GM23338 (cell line): ENCODE measurements around the gene MANSC1. TPM values are rescaled to one million over a fixed set of nuclear protein-coding genes. Genes with fewer than 3 reads are reported as not detected.
A peak's percentile ranks its signal among the peaks of the same experiment; 100 is the strongest.

Experiments
- ATAC-seq: fragments of 200-7000 bp; cut with Tn5 transposase; 3 replicates; pipeline ENCODE4 v1.9.1; 2020
- DNase-seq: peaks from one replicate; pipeline ENCODE4 v3.0.0-alpha.2; 2015; ENCODE audit warnings: low spot score
- H2AFZ ChIP-seq: fragments of 200-600 bp; sonication (generic); 2 replicates; pipeline ENCODE4 v1.8.0; 2016; ENCODE audit warnings: antibody characterized with exemption, mild to moderate bottlenecking, moderate library complexity
- H3F3A ChIP-seq: fragments of 200-600 bp; sonication (generic); replicated peaks from 2 replicates; pipeline ENCODE4 v1.8.0; 2017; ENCODE audit warnings: antibody characterized with exemption, mixed run types, low read depth
- H3K27ac ChIP-seq: fragments of 200-600 bp; sonication (generic); 2 replicates; pipeline ENCODE4 v1.6.1; 2016; ENCODE audit warnings: low read depth
- H3K27me3 ChIP-seq: fragments of 200-600 bp; sonication (generic); 2 replicates; pipeline ENCODE4 v1.8.0; 2016; ENCODE audit warnings: mild to moderate bottlenecking, mixed run types, moderate library complexity; ENCODE audit not compliant: insufficient read depth
- H3K36me3 ChIP-seq: fragments of 200-600 bp; sonication (generic); 2 replicates; pipeline ENCODE4 v1.8.0; 2016; ENCODE audit warnings: mild to moderate bottlenecking; ENCODE audit not compliant: insufficient read depth
- H3K4me1 ChIP-seq: fragments of 200-600 bp; sonication (generic); 2 replicates; pipeline ENCODE4 v1.8.0; 2016; ENCODE audit warnings: mild to moderate bottlenecking, moderate library complexity; ENCODE audit not compliant: insufficient read depth
- H3K4me2 ChIP-seq: fragments of 200-600 bp; sonication (generic); 2 replicates; pipeline ENCODE4 v1.7.1; 2017; ENCODE audit warnings: mixed run types
- H3K4me3 ChIP-seq: fragments of 200-600 bp; sonication (generic); 2 replicates; pipeline ENCODE4 v1.6.1; 2016; ENCODE audit warnings: mixed run types
- H3K79me2 ChIP-seq: fragments of 200-600 bp; sonication (generic); replicated peaks from 2 replicates; pipeline ENCODE4 v1.8.0; 2017; ENCODE audit warnings: mild to moderate bottlenecking; ENCODE audit not compliant: insufficient read depth
- H3K9me2 ChIP-seq: fragments of 200-600 bp; sonication (generic); 2 replicates; pipeline ENCODE4 v1.8.0; 2017; ENCODE audit not compliant: insufficient read depth
- H4K20me1 ChIP-seq: fragments of 200-600 bp; sonication (generic); replicated peaks from 2 replicates; pipeline ENCODE4 v1.8.0; 2017; ENCODE audit warnings: mild to moderate bottlenecking; ENCODE audit not compliant: insufficient read depth
- H3K27ac Mint-ChIP-seq: 2 replicates; pipeline ENCODE4 v1.8.0; 2020; ENCODE audit warnings: inconsistent platforms, mild to moderate bottlenecking, moderate library complexity, mixed read lengths
- H3K27me3 Mint-ChIP-seq: 3 replicates; pipeline ENCODE4 v1.8.0; 2022; ENCODE audit warnings: low read depth, mild to moderate bottlenecking, moderate library complexity, mixed read lengths, inconsistent platforms; ENCODE audit not compliant: insufficient read depth, poor library complexity
- H3K36me3 Mint-ChIP-seq: 3 replicates; pipeline ENCODE4 v1.8.0; 2021; ENCODE audit warnings: low read depth, mild to moderate bottlenecking, inconsistent platforms, moderate library complexity, mixed read lengths
- H3K4me1 Mint-ChIP-seq: 3 replicates; pipeline ENCODE4 v1.8.0; 2020; ENCODE audit warnings: mild to moderate bottlenecking, inconsistent platforms, mixed read lengths
- H3K4me3 Mint-ChIP-seq: 3 replicates; pipeline ENCODE4 v1.8.0; 2021; ENCODE audit warnings: moderate library complexity, mild to moderate bottlenecking, inconsistent platforms, mixed read lengths
- H3K9me3 Mint-ChIP-seq: 3 replicates; pipeline ENCODE4 v1.8.0; 2020; ENCODE audit warnings: moderate library complexity, mild to moderate bottlenecking, inconsistent platforms, mixed read lengths
- CTCF ChIP-seq, 2 experiments: fragments of 200-600 bp in 1 of 2; sonication (generic) in 1 of 2; conservative IDR thresholded peaks; 2 replicates each; pipeline versions ENCODE4 v1.5.1 to v1.6.1; 2016 to 2017; ENCODE audit warnings: antibody characterized with exemption in 2 of 2, low read depth in 2 of 2, mild to moderate bottlenecking in 2 of 2, moderate library complexity in 1 of 2
- JUNB ChIP-seq: IDR thresholded peaks from one replicate; pipeline ENCODE4 v1.6.1; 2016; ENCODE audit warnings: antibody characterized with exemption; ENCODE audit not compliant: unreplicated experiment
- POLR2AphosphoS5 ChIP-seq: IDR thresholded peaks from 2 replicates; pipeline ENCODE4 v1.6.1; 2016; ENCODE audit warnings: antibody characterized with exemption, low read depth
- STAT1 ChIP-seq: IDR thresholded peaks from one replicate; pipeline ENCODE4 v1.6.1; 2016; ENCODE audit warnings: antibody characterized with exemption; ENCODE audit not compliant: unreplicated experiment
- ZNF114 ChIP-seq: fragments of 250-450 bp; sonication (Bioruptor Pico); IDR thresholded peaks from 2 replicates; pipeline ENCODE4 v1.5.0; 2020; ENCODE audit warnings: mild to moderate bottlenecking, moderate library complexity
- ZNF462 ChIP-seq: fragments of 250-450 bp; sonication (Bioruptor Pico); IDR thresholded peaks from 2 replicates; pipeline ENCODE4 v1.5.0; 2020; ENCODE audit warnings: mild to moderate bottlenecking, moderate library complexity
- polyA plus RNA-seq: library from polyadenylated mRNA; unstranded; fragments of >200 nt; fragmentation: Nextera tagmentation; extraction: Ambion mirVana; gene quantifications from 2 replicates; pipeline ENCODE4 v1.2.1, GENCODE V29; 2016
- total RNA-seq: library from RNA; depleted of rRNA; stranded (reverse); fragments of >200 nt; shearing (Covaris generic); gene quantifications from 2 replicates; pipeline ENCODE4 v1.2.3, GENCODE V29; 2014
- TF ChIP-seq, protein P1 (sequence below): IDR thresholded peaks from 2 replicates; pipeline ENCODE4 v1.6.1; 2016; ENCODE audit warnings: antibody characterized with exemption

MANSC1 gene
- total and polyA plus RNA-seq, 2 experiments from 2014 or later = 4.4 to 5.1 TPM

DNA sequence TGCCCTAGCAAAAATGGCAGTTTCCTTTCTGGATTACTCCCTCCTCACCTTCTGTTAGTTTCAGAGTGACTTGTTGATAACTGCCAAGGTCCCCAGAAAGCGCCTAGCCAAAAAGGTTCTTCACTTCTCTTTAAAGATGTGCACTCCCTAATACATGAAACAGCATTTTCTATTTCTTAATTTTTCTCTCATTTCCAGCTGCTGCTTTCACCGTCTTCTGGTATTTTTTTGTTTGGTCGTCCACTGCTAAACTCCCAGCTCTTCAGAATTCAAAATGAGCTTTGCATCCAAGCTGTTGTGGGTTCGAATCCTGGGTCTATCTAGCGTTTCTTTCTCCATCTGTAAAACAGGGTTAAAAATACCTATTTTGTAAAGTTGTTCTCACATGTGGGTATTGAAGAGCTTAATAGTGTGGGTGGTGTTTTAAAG, 6.4 kb upstream of the MANSC1 start:
- no peak for DNase-seq
- H3K27me3 Mint-ChIP-seq = peaks cover 4% of the 10 kb centered on the region
- Histone ChIP-seq H3K4me3 (peak overlapping the region; percentile 75), H2AFZ (0 out of 2 replicates have a peak overlapping the region, but pooled peaks have one; percentile 2), H4K20me1 (no peaks in the 10 kb centered on the region), H3K27me3 (no peaks in the 10 kb centered on the region), H3K27ac (no peak overlapping the region), H3K9me2 (no peaks in the 10 kb centered on the region), H3K79me2 (peaks cover 20% of the 10 kb centered on the region), H3K4me2 (peak overlapping the region; percentile 55), H3F3A (peaks cover 8% of the 10 kb centered on the region; the same call in 1 of the 2 replicates), H3K4me1 (peaks cover 13% of the 10 kb centered on the region), H3K36me3 (no peaks in the 10 kb centered on the region)
- peak overlapping the region; percentile 22; the same call in 1 of the 2 replicates for H3K27ac Mint-ChIP-seq
- TF ChIP-seq CTCF (conservative IDR thresholded peaks at IDR 0.05; ENCODE audit: low read depth in 2 of 2) (no peak), ZNF114 (CRISPR knock-in tag) (no peak), STAT1 (no peak), JUNB (no peak)
- peak overlapping the region; percentile 95 for H3K4me3 Mint-ChIP-seq
- no peaks in the 10 kb centered on the region for H3K9me3 Mint-ChIP-seq
- H3K4me1 Mint-ChIP-seq = peaks cover 26% of the 10 kb centered on the region
- ATAC-seq = no peak
- H3K36me3 Mint-ChIP-seq = no peaks in the 10 kb centered on the region

GRCh38 chr12:12353807-12354206, 3.8 kb upstream of the MANSC1 start:
- Histone ChIP-seq H3K4me3 (no peak overlapping the region), H3K27ac (no peak overlapping the region), H3K79me2 (peaks cover 5% of the 10 kb centered on the region), H4K20me1 (no peaks in the 10 kb centered on the region), H3K4me1 (peaks cover 20% of the 10 kb centered on the region), H3K4me2 (no peak overlapping the region), H3K9me2 (no peaks in the 10 kb centered on the region), H3K36me3 (no peaks in the 10 kb centered on the region), H3F3A (peaks cover 12% of the 10 kb centered on the region; the same call in 1 of the 2 replicates), H3K27me3 (peaks cover 14% of the 10 kb centered on the region; the same call in 1 of the 2 replicates), H2AFZ (peak overlapping the region; percentile 66)
- Mint-ChIP-seq H3K27me3 (peaks cover 2% of the 10 kb centered on the region), H3K4me1 (peaks cover 34% of the 10 kb centered on the region), H3K27ac (no peak overlapping the region), H3K36me3 (no peaks in the 10 kb centered on the region), H3K4me3 (no peak overlapping the region), H3K9me3 (no peaks in the 10 kb centered on the region)
- ATAC-seq = no peak
- TF ChIP-seq CTCF (conservative IDR thresholded peaks at IDR 0.05; ENCODE audit: low read depth in 2 of 2) (no peak), POLR2AphosphoS5 (no peak), ZNF462 (CRISPR knock-in tag) (no peak)
- TF ChIP-seq, protein P1, sequence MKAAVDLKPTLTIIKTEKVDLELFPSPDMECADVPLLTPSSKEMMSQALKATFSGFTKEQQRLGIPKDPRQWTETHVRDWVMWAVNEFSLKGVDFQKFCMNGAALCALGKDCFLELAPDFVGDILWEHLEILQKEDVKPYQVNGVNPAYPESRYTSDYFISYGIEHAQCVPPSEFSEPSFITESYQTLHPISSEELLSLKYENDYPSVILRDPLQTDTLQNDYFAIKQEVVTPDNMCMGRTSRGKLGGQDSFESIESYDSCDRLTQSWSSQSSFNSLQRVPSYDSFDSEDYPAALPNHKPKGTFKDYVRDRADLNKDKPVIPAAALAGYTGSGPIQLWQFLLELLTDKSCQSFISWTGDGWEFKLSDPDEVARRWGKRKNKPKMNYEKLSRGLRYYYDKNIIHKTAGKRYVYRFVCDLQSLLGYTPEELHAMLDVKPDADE = no peak
- no peak for DNase-seq
